ENCODE results near the gene CASP7. TPM values are rescaled to one million over a fixed set of nuclear protein-coding genes. Genes with fewer than 3 reads are reported as not detected.

CASP7 gene
- total RNA-seq, 6 experiments from 2014 or later, result 16.9 to 20.0 (median 18.9) TPM

DNA sequence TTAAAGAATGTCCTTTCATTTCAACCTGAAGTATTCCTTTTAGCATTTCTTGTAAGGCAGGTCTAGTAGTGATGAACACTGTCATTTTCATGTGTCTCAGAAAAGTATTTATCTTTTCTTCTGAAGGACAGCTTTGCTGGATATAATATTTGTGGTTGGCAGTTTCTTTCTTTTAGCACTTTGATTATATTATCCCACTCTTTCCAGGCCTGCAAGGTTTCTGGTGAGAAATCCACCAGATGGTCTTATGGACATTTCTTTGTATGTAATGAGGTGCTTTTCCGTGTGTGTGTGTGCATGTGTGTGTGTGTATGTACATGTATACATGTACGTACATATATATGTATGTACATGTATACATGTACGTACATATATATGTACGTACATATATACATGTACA lies 7.3 kb downstream of the CASP7 start:
- no peaks in the 10 kb centered on the region for H3K27me3 Mint-ChIP-seq (ENCODE audit: insufficient read depth)
- H3K9me3 Mint-ChIP-seq, result peaks cover 14% of the 10 kb centered on the region
- no peak overlapping the region for H3K27ac Mint-ChIP-seq
- no peak overlapping the region for H3K4me3 Mint-ChIP-seq
- TF ChIP-seq, protein P1, sequence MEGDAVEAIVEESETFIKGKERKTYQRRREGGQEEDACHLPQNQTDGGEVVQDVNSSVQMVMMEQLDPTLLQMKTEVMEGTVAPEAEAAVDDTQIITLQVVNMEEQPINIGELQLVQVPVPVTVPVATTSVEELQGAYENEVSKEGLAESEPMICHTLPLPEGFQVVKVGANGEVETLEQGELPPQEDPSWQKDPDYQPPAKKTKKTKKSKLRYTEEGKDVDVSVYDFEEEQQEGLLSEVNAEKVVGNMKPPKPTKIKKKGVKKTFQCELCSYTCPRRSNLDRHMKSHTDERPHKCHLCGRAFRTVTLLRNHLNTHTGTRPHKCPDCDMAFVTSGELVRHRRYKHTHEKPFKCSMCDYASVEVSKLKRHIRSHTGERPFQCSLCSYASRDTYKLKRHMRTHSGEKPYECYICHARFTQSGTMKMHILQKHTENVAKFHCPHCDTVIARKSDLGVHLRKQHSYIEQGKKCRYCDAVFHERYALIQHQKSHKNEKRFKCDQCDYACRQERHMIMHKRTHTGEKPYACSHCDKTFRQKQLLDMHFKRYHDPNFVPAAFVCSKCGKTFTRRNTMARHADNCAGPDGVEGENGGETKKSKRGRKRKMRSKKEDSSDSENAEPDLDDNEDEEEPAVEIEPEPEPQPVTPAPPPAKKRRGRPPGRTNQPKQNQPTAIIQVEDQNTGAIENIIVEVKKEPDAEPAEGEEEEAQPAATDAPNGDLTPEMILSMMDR (IDR thresholded peaks at IDR 0.05), result no peak
- DNase-seq, result no peak
- H3K4me1 Mint-ChIP-seq (ENCODE audit: low read depth), result peaks cover 12% of the 10 kb centered on the region
- peaks cover 40% of the 10 kb centered on the region for H3K36me3 Mint-ChIP-seq (ENCODE audit: low read depth)

DNA sequence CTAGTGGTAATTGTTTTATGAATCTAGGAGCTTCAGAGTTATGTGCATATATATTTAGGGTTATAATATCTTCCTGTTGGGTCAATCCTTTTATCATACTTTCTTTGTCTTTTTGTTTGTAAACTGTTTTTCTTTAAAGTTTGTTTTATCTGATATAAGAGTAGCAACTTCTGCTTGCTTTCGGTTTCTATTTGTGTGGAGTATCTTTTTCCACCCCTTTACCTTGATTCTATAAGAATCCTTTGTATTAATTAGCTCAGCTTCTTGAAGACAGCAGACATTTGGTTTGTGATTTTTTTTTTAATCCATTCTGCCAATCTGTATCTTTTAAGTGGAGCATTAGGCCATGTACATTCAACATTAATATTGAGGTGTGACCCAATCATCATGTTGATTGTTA lies 9.3 kb downstream of the CASP7 start:
- no peak overlapping the region for H3K4me3 Mint-ChIP-seq
- no peak for DNase-seq
- peaks cover 24% of the 10 kb centered on the region for H3K9me3 Mint-ChIP-seq
- H3K36me3 Mint-ChIP-seq (ENCODE audit: low read depth), result peaks cover 50% of the 10 kb centered on the region
- peaks cover 11% of the 10 kb centered on the region; the same call in 1 of the 2 replicates for H3K4me1 Mint-ChIP-seq (ENCODE audit: low read depth)
- TF ChIP-seq, protein P1 (IDR thresholded peaks at IDR 0.05), result no peak
- no peaks in the 10 kb centered on the region for H3K27me3 Mint-ChIP-seq (ENCODE audit: insufficient read depth)
- no peak overlapping the region for H3K27ac Mint-ChIP-seq

DNA sequence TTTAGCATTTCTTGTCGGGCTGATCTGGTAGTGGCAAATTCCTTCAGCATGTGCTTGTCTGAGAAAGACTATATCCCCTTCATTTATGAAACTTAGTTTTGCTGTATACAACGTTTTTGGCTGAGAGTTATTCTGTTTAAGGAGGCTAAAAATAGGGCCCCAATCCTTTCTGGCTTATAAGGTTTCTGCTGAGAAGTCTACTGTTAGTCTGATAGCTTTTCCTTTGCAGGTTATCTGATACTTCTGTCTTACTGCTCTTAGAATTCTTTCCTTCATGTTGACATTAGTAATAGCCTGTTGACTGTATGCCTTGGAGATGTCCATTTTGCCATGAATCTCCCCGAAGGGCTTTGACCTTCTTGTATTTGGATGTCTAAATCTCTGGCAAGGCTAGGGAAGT lies 9.9 kb downstream of the CASP7 start:
- H3K27ac Mint-ChIP-seq, result no peak overlapping the region
- no peak for DNase-seq
- peaks cover 11% of the 10 kb centered on the region; the same call in 1 of the 2 replicates for H3K4me1 Mint-ChIP-seq (ENCODE audit: low read depth)
- TF ChIP-seq, protein P1 (IDR thresholded peaks at IDR 0.05), result no peak
- peaks cover 22% of the 10 kb centered on the region for H3K9me3 Mint-ChIP-seq
- peaks cover 46% of the 10 kb centered on the region for H3K36me3 Mint-ChIP-seq (ENCODE audit: low read depth)
- H3K4me3 Mint-ChIP-seq, result no peak overlapping the region
- no peaks in the 10 kb centered on the region for H3K27me3 Mint-ChIP-seq (ENCODE audit: insufficient read depth)

DNA sequence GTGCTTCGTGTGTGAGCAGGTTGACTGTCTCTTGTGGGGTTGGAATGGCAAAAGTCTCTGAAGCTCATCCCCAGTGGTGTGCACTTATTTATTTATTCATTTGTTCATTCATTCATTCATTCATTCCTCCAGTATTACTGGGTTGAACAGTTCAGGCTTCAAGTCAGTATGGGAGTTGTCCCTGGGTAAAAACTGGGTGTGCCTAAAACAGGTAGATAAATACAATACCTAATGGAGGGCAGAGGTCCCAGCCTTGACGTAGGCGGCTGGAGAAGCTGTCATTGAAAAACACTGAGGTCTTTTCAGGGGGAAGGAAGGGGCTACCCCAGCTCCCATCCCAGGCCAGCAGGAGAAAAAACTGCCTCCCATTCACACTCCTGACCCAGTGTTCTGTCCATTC lies 11.0 kb downstream of the CASP7 start:
- Mint-ChIP-seq H3K9me3 (peaks cover 22% of the 10 kb centered on the region), H3K36me3 (ENCODE audit: low read depth) (peaks cover 47% of the 10 kb centered on the region), H3K27me3 (ENCODE audit: insufficient read depth) (no peaks in the 10 kb centered on the region), H3K4me1 (ENCODE audit: low read depth) (peaks cover 16% of the 10 kb centered on the region), H3K4me3 (no peak overlapping the region), H3K27ac (no peak overlapping the region)
- no peak for DNase-seq
- TF ChIP-seq, protein P1 (IDR thresholded peaks at IDR 0.05), result no peak

DNA sequence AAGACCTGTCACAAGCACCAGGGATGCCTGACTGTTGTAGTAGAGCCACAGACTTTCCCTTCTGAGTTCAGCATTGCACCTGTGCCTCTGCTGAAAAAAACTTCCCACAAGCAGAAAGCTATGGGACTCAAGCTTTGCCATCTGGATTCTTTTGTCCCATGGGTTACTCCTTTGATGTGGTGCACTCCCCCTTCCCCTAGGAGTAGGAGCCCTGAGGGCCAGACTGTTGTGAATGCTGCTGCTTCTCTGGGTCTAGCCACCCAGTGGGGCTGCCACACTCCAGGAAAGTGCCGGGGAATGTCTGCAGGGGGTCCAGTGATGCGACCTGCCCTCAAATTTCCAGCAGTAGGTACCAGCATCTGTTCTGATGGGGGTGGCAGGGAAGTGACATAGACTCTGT lies 11.7 kb downstream of the CASP7 start:
- TF ChIP-seq, protein P1 (IDR thresholded peaks at IDR 0.05), result no peak

DNA sequence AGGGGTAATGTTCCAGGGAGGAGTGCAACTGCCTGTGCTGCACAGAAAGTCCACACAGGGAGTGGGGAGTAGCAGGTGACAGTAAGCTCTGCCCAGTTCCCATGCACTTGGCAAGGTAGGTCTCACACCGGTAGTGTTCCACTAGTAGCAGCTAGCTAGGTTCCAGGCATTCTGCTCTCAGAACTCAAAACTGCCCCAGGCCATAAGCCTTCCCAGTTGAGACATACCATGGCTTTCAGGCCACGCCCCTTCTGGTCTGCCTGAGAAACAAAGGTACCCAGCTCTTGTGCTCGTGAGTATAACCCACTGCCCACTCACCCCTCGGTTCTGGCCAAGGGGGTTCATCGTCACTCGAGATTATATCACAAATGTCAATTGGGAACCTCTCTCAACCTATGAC lies 12.6 kb downstream of the CASP7 start:
- peaks cover 18% of the 10 kb centered on the region for H3K9me3 Mint-ChIP-seq
- H3K4me1 Mint-ChIP-seq (ENCODE audit: low read depth), result peaks cover 16% of the 10 kb centered on the region
- TF ChIP-seq, protein P1 (IDR thresholded peaks at IDR 0.05), result no peak
- DNase-seq, result no peak
- H3K27me3 Mint-ChIP-seq (ENCODE audit: insufficient read depth), result no peaks in the 10 kb centered on the region
- peaks cover 42% of the 10 kb centered on the region for H3K36me3 Mint-ChIP-seq (ENCODE audit: low read depth)
- H3K4me3 Mint-ChIP-seq, result no peak overlapping the region
- H3K27ac Mint-ChIP-seq, result no peak overlapping the region

More for the DNA sequence above, 11.7 kb downstream of the CASP7 start:
- Mint-ChIP-seq H3K4me1 (ENCODE audit: low read depth) (peaks cover 16% of the 10 kb centered on the region), H3K4me3 (no peak overlapping the region), H3K36me3 (ENCODE audit: low read depth) (peaks cover 47% of the 10 kb centered on the region), H3K9me3 (peaks cover 22% of the 10 kb centered on the region), H3K27ac (no peak overlapping the region), H3K27me3 (ENCODE audit: insufficient read depth) (no peaks in the 10 kb centered on the region)
- DNase-seq, result no peak

Measured in HFFc6 (cell line).